HG03135 (cell line): ENCODE data around the gene SNAP47.

Source experiments
- ATAC-seq: cut with Tn5 transposase; IDR thresholded peaks from one replicate; pipeline ENCODE4 v1.9.1; 2021; ENCODE audit warnings: mild to moderate bottlenecking, moderate library complexity; ENCODE audit not compliant: unreplicated experiment

SNAP47 gene

GRCh38 chr1:227731696-227732585 lies 3.3 kb upstream of the SNAP47 start:
- no peak for ATAC-seq

DNA sequence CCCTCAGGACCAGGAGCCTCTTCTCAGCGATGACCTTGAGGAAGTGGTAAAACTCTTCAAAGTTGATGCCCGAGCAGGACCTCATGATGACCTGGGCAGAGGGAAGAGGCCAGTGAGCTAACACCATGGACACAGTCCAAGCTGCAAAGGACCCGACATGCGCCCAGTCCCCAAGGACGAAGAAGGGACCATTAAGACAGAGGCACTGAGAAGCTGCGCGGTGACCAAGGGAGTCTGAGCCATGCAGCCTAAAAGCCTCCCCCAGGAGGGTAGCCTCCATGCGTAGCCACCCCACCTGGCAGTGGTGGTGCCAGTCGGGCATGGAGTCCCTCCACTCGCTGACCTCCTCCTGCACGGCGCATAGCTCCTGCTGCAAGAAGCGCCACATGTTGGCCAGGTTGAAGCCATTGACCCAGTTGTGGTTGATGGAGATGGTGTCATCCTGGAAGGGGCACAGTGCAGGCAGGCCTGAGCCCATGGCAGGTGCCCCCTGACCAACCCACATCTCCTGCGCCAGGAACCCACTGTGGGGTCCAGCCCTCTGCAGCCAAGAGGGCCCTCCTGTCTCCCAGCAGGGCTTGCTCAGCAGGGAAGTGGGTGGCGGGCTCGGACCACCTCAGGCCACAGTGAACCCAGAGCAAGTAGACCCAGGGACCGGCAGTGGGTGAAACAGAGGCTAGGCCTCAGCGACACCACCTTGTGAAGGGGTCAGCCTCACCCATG lies 2.5 kb upstream of the SNAP47 start:
- ATAC-seq: no peak

DNA sequence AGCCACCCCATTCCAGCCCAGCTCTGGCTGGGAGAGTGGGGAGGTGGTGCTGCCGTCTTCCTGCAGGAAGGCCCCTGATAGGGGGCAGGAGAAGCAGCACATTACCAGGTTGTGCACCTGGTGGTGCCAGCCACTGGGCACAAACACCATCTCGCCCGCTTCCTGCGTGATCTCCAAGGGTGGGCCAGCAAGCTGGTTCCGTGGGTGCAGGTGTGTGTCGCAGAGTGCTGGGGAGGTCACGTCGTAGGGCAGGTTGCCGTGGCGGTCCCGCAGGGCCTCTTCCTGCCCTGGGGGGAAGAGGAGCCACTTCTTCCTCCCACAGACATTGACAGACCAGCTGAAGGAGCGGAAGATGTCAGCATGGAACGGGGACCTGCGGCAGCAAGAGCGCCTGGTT lies 1.9 kb upstream of the SNAP47 start:
- no peak for ATAC-seq

DNA sequence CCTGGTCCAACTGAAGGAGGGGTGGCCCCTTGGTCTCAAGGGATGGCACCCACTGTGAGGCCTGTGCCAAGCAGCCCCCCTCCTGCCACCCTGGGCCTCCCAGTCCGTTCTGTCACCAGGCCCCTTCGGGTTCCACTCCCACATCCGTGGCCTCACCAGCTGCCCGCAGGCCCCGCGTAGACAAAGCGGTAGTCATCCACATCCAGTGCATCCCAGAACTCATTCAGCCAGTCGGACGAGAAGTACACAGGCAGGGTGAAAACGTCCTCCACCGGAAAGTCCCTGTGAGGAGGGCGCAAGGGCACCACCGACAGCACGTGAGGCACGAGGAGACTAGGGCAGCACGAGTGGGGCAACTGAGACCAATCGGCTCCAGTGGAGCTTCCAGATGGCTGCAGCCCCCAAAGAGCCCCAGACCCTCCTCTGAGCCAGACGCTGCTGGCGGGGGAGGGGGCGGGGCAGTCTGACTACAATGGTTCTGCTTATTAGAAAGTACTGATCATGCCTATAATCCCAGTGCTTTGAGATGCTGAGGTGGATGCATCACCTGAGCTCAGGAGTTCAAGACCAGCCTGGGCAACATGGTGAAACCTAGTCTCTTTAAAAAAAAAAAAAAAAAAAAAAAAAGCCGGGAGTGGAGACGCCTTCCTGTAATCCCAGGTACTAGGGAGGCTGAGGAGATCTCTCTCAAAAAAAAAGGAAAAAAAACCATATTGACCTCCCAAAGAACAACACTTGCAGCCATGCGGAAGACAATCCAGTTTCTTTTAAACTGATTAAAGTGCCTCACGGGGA lies 1.3 kb upstream of the SNAP47 start:
- no peak for ATAC-seq

GRCh38 chr1:227734546-227734855 lies 734 bp upstream of the SNAP47 start:
- no peak for ATAC-seq

DNA sequence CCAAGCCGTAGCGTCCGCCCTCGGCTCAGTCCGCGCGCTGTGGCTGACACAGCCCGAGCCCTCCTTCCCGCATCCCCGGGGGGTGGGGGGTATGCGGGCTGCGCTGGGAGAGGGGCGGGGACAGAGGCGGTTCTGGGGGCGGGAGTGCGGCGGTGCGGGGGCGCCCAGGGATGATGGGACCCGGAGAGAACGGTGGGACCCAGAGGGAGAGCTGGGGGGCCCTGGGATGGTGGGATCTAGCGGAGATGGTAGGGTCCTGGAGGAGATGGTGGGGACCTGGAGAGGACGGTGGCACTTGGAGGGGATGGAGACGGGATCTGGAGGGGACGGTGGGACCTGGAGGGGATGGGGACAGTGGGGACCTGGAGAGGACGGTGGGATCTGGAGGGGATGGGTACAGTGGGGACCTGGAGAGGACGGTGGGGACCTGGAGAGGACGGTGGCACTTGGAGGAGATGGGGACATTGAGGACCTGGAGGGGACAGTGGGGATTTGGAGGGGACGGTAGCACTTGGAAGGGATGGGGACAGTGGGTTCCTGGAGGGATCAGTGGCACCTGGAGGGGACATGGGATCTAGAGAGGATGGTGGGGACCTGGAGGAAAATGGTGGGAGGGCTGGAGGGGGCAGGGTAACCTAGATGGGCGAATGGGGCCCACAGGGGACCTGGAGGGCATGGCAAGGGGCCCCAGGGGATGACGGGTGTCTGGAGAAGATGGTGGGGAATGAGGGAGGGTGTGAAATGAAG lies 477 bp downstream of the SNAP47 start:
- ATAC-seq: no peak

GRCh38 chr1:227736814-227737432 lies 1.7 kb downstream of the SNAP47 start:
- ATAC-seq: no peak

DNA sequence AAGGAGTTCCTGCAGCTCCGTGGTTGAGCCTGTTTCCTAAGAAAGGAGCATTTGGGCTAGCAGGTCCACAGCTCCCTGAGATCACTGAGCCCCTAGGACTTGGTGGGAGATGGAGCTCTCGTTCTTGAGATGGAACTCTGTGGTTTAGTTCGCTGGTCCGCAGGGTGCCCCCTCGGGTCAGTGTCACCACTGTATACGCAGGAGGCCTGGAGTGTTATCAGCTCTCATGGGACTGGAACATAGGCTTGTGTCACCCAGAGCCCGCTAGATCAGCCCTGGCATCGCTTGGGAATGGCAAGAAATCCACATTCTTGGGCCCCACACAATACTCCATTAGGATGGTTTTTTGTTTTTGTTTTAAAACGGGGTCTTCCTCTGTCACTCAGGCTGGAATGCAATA lies 3.6 kb downstream of the SNAP47 start:
- ATAC-seq: no peak

- ATAC-seq: no peak
Measured at GRCh38 chr1:227739636-227740035, 4.4 kb downstream of the SNAP47 start.

- no peak for ATAC-seq
Measured at GRCh38 chr1:227740401-227740960, 5.2 kb downstream of the SNAP47 start.

DNA sequence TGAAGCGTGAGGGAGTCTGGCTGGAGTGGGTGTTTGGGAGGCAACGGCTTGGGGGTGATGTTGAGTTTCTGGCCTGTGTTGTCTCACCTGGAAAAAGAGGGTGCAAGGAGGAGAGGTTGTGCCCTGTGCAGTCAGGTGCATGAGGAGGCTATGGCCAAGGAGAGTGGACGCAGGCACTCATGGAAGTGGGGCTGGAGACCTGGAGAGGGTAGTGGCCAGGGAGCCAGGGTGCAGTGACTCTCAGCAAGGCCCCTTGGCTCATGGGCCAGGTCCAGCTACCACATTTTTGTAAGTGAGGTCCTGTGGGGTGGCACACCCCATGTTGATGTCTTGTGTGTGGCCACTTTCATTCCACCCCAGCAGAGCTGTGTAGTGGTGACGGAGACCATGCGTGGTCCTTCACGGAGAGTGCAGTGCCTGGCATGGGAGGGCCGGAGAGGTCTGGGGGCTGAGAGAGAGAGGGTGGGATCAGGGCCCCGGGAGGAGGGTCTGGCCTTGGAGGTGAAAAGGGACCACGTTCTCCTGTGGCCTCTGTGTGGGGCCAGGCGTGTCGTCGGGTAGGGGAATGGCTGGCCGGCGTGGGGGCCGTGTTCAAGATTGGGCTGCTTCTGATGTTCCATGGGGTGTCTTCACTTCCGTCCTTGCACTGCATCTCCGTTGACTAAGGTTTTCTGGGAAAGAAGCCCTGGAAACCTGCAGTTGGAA lies 6.1 kb downstream of the SNAP47 start:
- ATAC-seq: no peak

DNA sequence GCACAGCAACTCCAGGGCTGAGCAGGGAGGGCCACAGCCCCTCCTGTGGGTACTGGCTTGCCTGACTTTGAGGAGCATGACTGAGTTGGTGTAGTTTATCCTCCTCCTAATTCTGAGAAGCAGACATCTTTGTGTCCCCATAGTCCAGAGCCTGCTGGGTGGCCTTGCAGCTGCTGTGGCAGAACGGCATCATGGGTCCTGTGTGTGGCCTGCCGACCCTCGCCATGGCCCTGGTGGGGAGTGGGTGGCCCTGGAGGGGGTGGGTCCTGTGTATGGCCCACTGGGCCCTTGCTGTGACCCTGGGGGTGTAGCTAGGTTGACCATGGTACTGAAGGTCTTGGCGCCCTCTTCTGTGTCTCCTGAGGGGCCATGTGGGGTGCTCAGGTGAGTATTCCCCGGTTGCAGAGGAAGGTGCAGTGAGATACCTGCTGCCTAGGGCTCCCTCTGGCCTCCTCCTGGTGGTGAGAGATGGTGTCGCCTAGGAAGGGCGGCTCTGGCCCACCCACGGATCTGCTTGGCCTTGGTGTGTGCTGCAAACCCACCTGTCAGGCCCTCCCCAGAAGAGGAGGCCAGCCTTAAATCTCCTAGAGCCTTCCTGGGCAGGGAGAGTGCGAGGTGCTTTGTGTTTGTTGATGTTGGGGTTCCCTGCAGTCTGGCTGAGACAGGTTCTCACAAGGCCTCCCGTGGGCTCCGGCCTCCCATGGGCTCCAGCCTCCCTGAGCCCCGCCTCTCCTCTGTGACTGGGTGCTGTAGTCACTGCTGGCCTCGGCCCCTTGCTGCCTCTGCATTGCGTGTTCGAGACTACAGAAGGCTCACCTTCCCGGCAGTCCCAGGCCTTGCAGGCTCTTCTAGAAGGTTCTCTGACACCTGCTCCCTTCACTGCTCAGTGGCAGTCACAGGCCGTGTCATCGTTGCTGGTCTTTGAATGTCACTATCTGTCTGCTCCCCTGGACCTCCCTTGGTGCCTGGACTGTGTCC lies 7.8 kb downstream of the SNAP47 start:
- ATAC-seq: no peak

GRCh38 chr1:227744668-227745067 lies 9.4 kb downstream of the SNAP47 start:
- ATAC-seq: no peak

- ATAC-seq: no peak
Measured at GRCh38 chr1:227745568-227746265, 10.5 kb downstream of the SNAP47 start.

GRCh38 chr1:227746676-227747075 lies 11.4 kb downstream of the SNAP47 start:
- ATAC-seq: no peak

GRCh38 chr1:227747382-227747781 lies 12.1 kb downstream of the SNAP47 start:
- ATAC-seq: no peak

- ATAC-seq: no peak
Measured at GRCh38 chr1:227747948-227748495, 12.8 kb downstream of the SNAP47 start.
